Endothelial cell of umbilical vein (primary cell): Measurements from ENCODE around the gene CD151.

Experiments
- EZH2 ChIP-seq: IDR thresholded peaks from 2 replicates; pipeline ENCODE4 v1.6.1; 2012; ENCODE audit warnings: borderline replicate concordance, low read depth, mild to moderate bottlenecking, moderate library complexity, low read length, inconsistent platforms; ENCODE audit not compliant: severe bottlenecking
- FOS ChIP-seq: IDR thresholded peaks from 2 replicates; pipeline ENCODE4 v1.6.1; 2011; ENCODE audit warnings: mild to moderate bottlenecking, low read length, moderate library complexity, borderline replicate concordance; ENCODE audit not compliant: insufficient read depth
- GATA2 ChIP-seq: IDR thresholded peaks from 2 replicates; pipeline ENCODE4 v1.7.0; 2011; ENCODE audit warnings: low read depth, mild to moderate bottlenecking, moderate library complexity, mixed read lengths, low read length; ENCODE audit not compliant: insufficient read length, insufficient read depth
- JUN ChIP-seq: IDR thresholded peaks from 2 replicates; pipeline ENCODE4 v1.6.1; 2011; ENCODE audit warnings: borderline replicate concordance, low read depth; ENCODE audit not compliant: insufficient read length, insufficient read depth
- MYC ChIP-seq: IDR thresholded peaks from one replicate; pipeline ENCODE4 v1.6.1; 2011; ENCODE audit warnings: mild to moderate bottlenecking, low read depth, low read length
- POLR2A ChIP-seq: IDR thresholded peaks from 2 replicates; pipeline ENCODE4 v1.6.1; 2012; ENCODE audit warnings: low read depth, mild to moderate bottlenecking, control low read depth, low read length
- POLR2AphosphoS5 ChIP-seq: IDR thresholded peaks from 2 replicates; pipeline ENCODE4 v1.6.1; 2012; ENCODE audit warnings: low read depth, mild to moderate bottlenecking, control low read depth, low read length, moderate library complexity; ENCODE audit not compliant: insufficient read depth
- TF ChIP-seq, protein P1 (sequence below): IDR thresholded peaks from 2 replicates; pipeline ENCODE4 v1.6.1; 2011; ENCODE audit not compliant: insufficient read depth, insufficient read length
- TF ChIP-seq, protein P2 (sequence below), 2 donors: IDR thresholded peaks; 1 replicate in 1 of 2; 2 replicates in 1 of 2; pipeline ENCODE4 v1.5.1; 2011; ENCODE audit warnings: low read length in 2 of 2, mild to moderate bottlenecking in 2 of 2, moderate library complexity in 2 of 2, control low read depth in 1 of 2, inconsistent platforms in 1 of 2, low read depth in 1 of 2; ENCODE audit not compliant: insufficient read depth in 1 of 2; ENCODE audit errors: extremely low read depth in 1 of 2

DNA sequence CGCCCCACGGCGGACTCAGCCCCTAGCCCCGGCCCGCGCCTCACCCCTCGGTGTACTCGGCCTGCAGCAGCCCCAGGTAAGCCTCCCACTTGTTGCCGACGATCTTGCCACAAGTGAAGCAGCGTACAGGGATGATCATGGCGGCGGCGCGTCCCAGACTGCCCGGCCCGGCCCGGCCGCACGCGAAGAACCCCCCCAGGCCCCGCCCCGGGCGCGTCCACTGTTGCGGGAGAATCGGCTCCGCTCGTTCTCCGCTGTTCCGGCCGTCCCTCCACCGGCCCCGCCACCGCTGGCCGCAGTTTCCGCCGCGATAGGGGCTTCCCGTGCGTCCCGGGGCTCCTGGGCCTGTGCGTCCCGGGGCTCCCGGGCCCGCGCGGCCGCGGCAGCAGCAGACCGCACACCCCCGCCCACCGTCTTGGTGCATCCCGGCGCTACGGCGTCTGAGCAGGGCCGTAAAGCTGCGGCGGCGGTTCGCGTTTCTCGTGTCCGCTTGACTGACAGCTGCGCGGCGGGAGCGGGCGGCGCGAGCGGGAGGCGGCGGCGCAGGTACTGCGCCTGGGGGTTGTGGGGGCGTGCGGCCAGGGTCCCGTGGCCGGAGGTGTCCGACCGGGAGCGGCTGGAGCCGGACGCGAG is 9.7 kb downstream of the CD151 start, which contains the start of the genes POLR2L and TSPAN4:
- TF ChIP-seq, protein P1, sequence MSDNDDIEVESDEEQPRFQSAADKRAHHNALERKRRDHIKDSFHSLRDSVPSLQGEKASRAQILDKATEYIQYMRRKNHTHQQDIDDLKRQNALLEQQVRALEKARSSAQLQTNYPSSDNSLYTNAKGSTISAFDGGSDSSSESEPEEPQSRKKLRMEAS: peak; percentile 58
- TF ChIP-seq POLR2A (peak; percentile 99), EZH2 (no peak), POLR2AphosphoS5 (peak; percentile 99), MYC (peak; percentile 10), JUN (no peak), GATA2 (no peak), FOS (no peak)
- TF ChIP-seq, protein P2, sequence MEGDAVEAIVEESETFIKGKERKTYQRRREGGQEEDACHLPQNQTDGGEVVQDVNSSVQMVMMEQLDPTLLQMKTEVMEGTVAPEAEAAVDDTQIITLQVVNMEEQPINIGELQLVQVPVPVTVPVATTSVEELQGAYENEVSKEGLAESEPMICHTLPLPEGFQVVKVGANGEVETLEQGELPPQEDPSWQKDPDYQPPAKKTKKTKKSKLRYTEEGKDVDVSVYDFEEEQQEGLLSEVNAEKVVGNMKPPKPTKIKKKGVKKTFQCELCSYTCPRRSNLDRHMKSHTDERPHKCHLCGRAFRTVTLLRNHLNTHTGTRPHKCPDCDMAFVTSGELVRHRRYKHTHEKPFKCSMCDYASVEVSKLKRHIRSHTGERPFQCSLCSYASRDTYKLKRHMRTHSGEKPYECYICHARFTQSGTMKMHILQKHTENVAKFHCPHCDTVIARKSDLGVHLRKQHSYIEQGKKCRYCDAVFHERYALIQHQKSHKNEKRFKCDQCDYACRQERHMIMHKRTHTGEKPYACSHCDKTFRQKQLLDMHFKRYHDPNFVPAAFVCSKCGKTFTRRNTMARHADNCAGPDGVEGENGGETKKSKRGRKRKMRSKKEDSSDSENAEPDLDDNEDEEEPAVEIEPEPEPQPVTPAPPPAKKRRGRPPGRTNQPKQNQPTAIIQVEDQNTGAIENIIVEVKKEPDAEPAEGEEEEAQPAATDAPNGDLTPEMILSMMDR (IDR thresholded peaks at IDR 0.05; ENCODE audit: extremely low read depth in 1 of 2, insufficient read depth in 1 of 2, low read depth in 1 of 2, low read length in 2 of 2): no peak
